CD14-positive monocyte (primary cell): Measurements from ENCODE around the gene ZNF524. TPM values are rescaled to one million over a fixed set of nuclear protein-coding genes. Genes with fewer than 3 reads are reported as not detected.

Experiments
- DNase-seq, 3 donors: peaks; one replicate each; pipeline ENCODE4 v3.0.0-alpha.2; 2011 to 2022
- H2AFZ ChIP-seq: 2 replicates; pipeline ENCODE4 v1.6.0; 2012; ENCODE audit warnings: mild to moderate bottlenecking, low read depth, low read length, inconsistent platforms; ENCODE audit not compliant: insufficient read depth, poor library complexity, severe bottlenecking
- H3K27ac ChIP-seq, 2 donors: 1 replicate in 1 of 2; 2 replicates in 1 of 2; pipeline ENCODE4 v1.5.1; 2012 to 2013; ENCODE audit warnings: low read length in 2 of 2, control low read depth in 1 of 2, inconsistent platforms in 1 of 2, low read depth in 1 of 2, mild to moderate bottlenecking in 1 of 2
- H3K27me3 ChIP-seq, 2 donors: one replicate each; pipeline versions ENCODE4 v1.6.0 to v1.6.1; 2011 to 2013; ENCODE audit warnings: low read length in 2 of 2; ENCODE audit not compliant: control insufficient read depth in 2 of 2, insufficient read depth in 2 of 2
- H3K36me3 ChIP-seq, 2 donors: replicated peaks in 1 of 2; 1 replicate in 1 of 2; 2 replicates in 1 of 2; pipeline versions ENCODE4 v1.5.1 to v1.6.1; 2012 to 2013; ENCODE audit warnings: low read length in 2 of 2, control low read depth in 1 of 2, inconsistent platforms in 1 of 2, mild to moderate bottlenecking in 1 of 2; ENCODE audit not compliant: insufficient read depth in 2 of 2, control insufficient read depth in 1 of 2
- H3K4me1 ChIP-seq, 2 donors: 1 replicate in 1 of 2; 2 replicates in 1 of 2; pipeline versions ENCODE4 v1.5.1 to v1.6.1; 2012 to 2013; ENCODE audit warnings: low read length in 2 of 2, control low read depth in 1 of 2, inconsistent platforms in 1 of 2, mild to moderate bottlenecking in 1 of 2, moderate library complexity in 1 of 2; ENCODE audit not compliant: insufficient read depth in 2 of 2, control insufficient read depth in 1 of 2
- H3K4me2 ChIP-seq: replicated peaks from 2 replicates; pipeline ENCODE3; 2012; ENCODE audit warnings: low read length, moderate library complexity, mild to moderate bottlenecking; ENCODE audit not compliant: poor library complexity, severe bottlenecking; ENCODE audit errors: extremely low read depth
- H3K4me3 ChIP-seq, 3 experiments: fragments of 200-600 bp in 1 of 3; sonication (generic) in 1 of 3; replicated peaks in 1 of 3; 1 replicate in 2 of 3; 2 replicates in 1 of 3; pipeline ENCODE4 v1.5.1; 2011 to 2013; ENCODE audit warnings: low read length in 3 of 3, mild to moderate bottlenecking in 3 of 3, control low read depth in 2 of 3, low read depth in 2 of 3, inconsistent platforms in 1 of 3, moderate library complexity in 1 of 3
- H3K79me2 ChIP-seq: 2 replicates; pipeline ENCODE4 v1.6.0; 2012; ENCODE audit warnings: mild to moderate bottlenecking, control low read depth, inconsistent platforms, low read length, moderate library complexity; ENCODE audit not compliant: insufficient read depth
- H3K9ac ChIP-seq: 2 replicates; pipeline ENCODE4 v1.6.0; 2017; ENCODE audit warnings: low read length, mild to moderate bottlenecking; ENCODE audit not compliant: insufficient read depth, poor library complexity, severe bottlenecking
- H3K9me3 ChIP-seq, 2 donors: replicated peaks in 1 of 2; 1 replicate in 1 of 2; 2 replicates in 1 of 2; pipeline versions ENCODE4 v1.5.1 to v1.6.1; 2012 to 2013; ENCODE audit warnings: low read length in 2 of 2, control low read depth in 1 of 2; ENCODE audit not compliant: control insufficient read depth in 1 of 2, insufficient read depth in 1 of 2
- H4K20me1 ChIP-seq: 2 replicates; pipeline ENCODE4 v1.6.0; 2012; ENCODE audit warnings: mild to moderate bottlenecking, low read length, control low read depth, moderate library complexity; ENCODE audit not compliant: insufficient read depth
- H3K27ac Mint-ChIP-seq, 7 donors: one replicate each; pipeline ENCODE4 v1.8.0; 2020; ENCODE audit warnings: mild to moderate bottlenecking in 7 of 7, mixed read lengths in 7 of 7, moderate library complexity in 6 of 7, inconsistent platforms in 2 of 7
- H3K27me3 Mint-ChIP-seq, 3 donors: one replicate each; pipeline ENCODE4 v1.8.0; 2021 to 2022; ENCODE audit warnings: low read depth in 3 of 3, mild to moderate bottlenecking in 3 of 3, mixed read lengths in 3 of 3, moderate library complexity in 3 of 3, inconsistent platforms in 1 of 3
- H3K36me3 Mint-ChIP-seq, 2 donors: one replicate each; pipeline ENCODE4 v1.8.0; 2020; ENCODE audit warnings: mixed read lengths in 2 of 2, inconsistent platforms in 1 of 2, mild to moderate bottlenecking in 1 of 2
- H3K4me1 Mint-ChIP-seq: one replicate; pipeline ENCODE4 v1.8.0; 2020; ENCODE audit warnings: mild to moderate bottlenecking, mixed read lengths
- H3K4me3 Mint-ChIP-seq, 2 donors: one replicate each; pipeline ENCODE4 v1.8.0; 2020; ENCODE audit warnings: mild to moderate bottlenecking in 2 of 2, mixed read lengths in 2 of 2, moderate library complexity in 1 of 2
- H3K9me3 Mint-ChIP-seq, 7 donors: one replicate each; pipeline ENCODE4 v1.8.0; 2020 to 2022; ENCODE audit warnings: mixed read lengths in 7 of 7, mild to moderate bottlenecking in 6 of 7, moderate library complexity in 6 of 7, inconsistent platforms in 2 of 7
- CTCF ChIP-seq: fragments of 200-600 bp; IDR thresholded peaks from one replicate; pipeline ENCODE4 v1.8.0; 2022; ENCODE audit warnings: antibody characterized with exemption, mild to moderate bottlenecking
- WGBS: methylation state at CpG from one replicate; pipeline ENCODE4 v1.1.5; 2013; ENCODE audit warnings: missing lambda C conversion rate; ENCODE audit not compliant: insufficient coverage; 5-methylcytosine and 5-hydroxymethylcytosine counted together
- intact Hi-C, 2 donors: fragments of 100-400 bp; cut with micrococcal nuclease; formaldehyde crosslinking; loops; one replicate each; pipeline versions ENCODE4 v1.15.0 to v1.15.1; 2023
- polyA plus RNA-seq, 3 donors: library from polyadenylated mRNA; depleted of rRNA in 1 of 3; unstranded in 2 of 3; stranded (reverse) in 1 of 3; fragments of 300-500 nt in 2 of 3; fragments of >200 nt in 1 of 3; fragmentation: Illumina TruSeq in 2 of 3; gene quantifications; 1 replicate in 2 of 3; 2 replicates in 1 of 3; pipeline ENCODE4 v1.2.3, GENCODE V29; 2012 to 2021

ZNF524 gene
- polyA plus RNA-seq, 3 donors: 27.9 to 45.7 (median 41.8) TPM

GRCh38 chr19:55600662-55601028 is 557 bp downstream of the ZNF524 start:
- peak overlapping the region; percentile 97 for H3K4me2 ChIP-seq
- peaks cover 42% of the 10 kb centered on the region for H3K79me2 ChIP-seq
- H2AFZ ChIP-seq: peak overlapping the region; percentile 81
- intact Hi-C loops: loop anchor here in 1 of 2 donors (10.0 kb wide), 1 partner anchor 196 kb away; the partner anchor contains the start of gene UBE2S
- H3K27me3 Mint-ChIP-seq: no peaks in the 10 kb centered on the region
- peak overlapping the region; percentile 86 for H3K9ac ChIP-seq
- H3K4me1 ChIP-seq: peaks cover 25 to 42% of the 10 kb centered on the region in 2 donors
- no peaks in the 10 kb centered on the region for H3K27me3 ChIP-seq
- no peaks in the 10 kb centered on the region for H4K20me1 ChIP-seq
- peaks cover 10 to 30% of the 10 kb centered on the region in 2 donors for H3K36me3 ChIP-seq
- peak overlapping the region in 5 of 7 donors; percentile 22 to 58 (median 49) for H3K27ac Mint-ChIP-seq
- peaks cover 3 to 10% (median 7%) of the 10 kb centered on the region in 7 donors for H3K9me3 Mint-ChIP-seq
- peaks cover 0 to 5% of the 10 kb centered on the region in 2 donors for H3K9me3 ChIP-seq
- H3K4me1 Mint-ChIP-seq: peaks cover 32% of the 10 kb centered on the region
- peaks cover 14 to 23% of the 10 kb centered on the region in 2 donors for H3K36me3 Mint-ChIP-seq
- DNase-seq: no peak
- 0% methylated on average over 5 of the region's 15 CpGs for WGBS
- H3K27ac ChIP-seq: peak overlapping the region; percentile 43 to 66
- H3K4me3 Mint-ChIP-seq: peak overlapping the region; percentile 75 to 82
- peak overlapping the region; percentile 60 to 92 (median 84) for H3K4me3 ChIP-seq
- no peak for TF ChIP-seq CTCF

- Mint-ChIP-seq H3K9me3 (peaks cover 0 to 8% (median 3%) of the 10 kb centered on the region in 7 donors), H3K36me3 (peaks cover 10 to 18% of the 10 kb centered on the region in 2 donors), H3K27ac (peak overlapping the region; percentile 22 to 58 (median 46)), H3K27me3 (no peaks in the 10 kb centered on the region), H3K4me1 (peaks cover 34% of the 10 kb centered on the region), H3K4me3 (peak overlapping the region; percentile 75 to 82)
- no peak for TF ChIP-seq CTCF
- Histone ChIP-seq H3K4me1 (peaks cover 25 to 44% of the 10 kb centered on the region in 2 donors), H3K9me3 (peaks cover 0 to 1% of the 10 kb centered on the region in 2 donors), H3K4me3 (peak overlapping the region; percentile 60 to 92 (median 84)), H3K4me2 (peak overlapping the region; percentile 97), H3K27ac (peak overlapping the region in 1 of 2 donors; percentile 66), H3K9ac (peak overlapping the region; percentile 86), H3K27me3 (no peaks in the 10 kb centered on the region), H3K79me2 (peaks cover 46% of the 10 kb centered on the region), H4K20me1 (no peaks in the 10 kb centered on the region), H2AFZ (peak overlapping the region; percentile 81), H3K36me3 (peaks cover 6 to 26% of the 10 kb centered on the region in 2 donors)
- WGBS: 49% methylated on average over 4 of the region's 4 CpGs
- intact Hi-C loops: loop anchor here in 1 of 2 donors (10.0 kb wide), 1 partner anchor 196 kb away; the partner anchor contains the start of gene UBE2S
- no peak for DNase-seq
These were observed 996 bp downstream of the ZNF524 start for GRCh38 chr19:55601084-55601483.
